ENCODE data around the gene DYTN.

DYTN gene

GRCh38 chr2:206615417-206616089 lies 102.6 kb downstream of the DYTN start:
- no peak for TF ChIP-seq CTCF (conservative IDR thresholded peaks at IDR 0.05; ENCODE audit: low read length)
- no peak for DNase-seq (ENCODE audit: low read depth)
- H3K4me3 ChIP-seq (ENCODE audit: low read length) = no peak overlapping the region

- no peak for TF ChIP-seq CTCF (conservative IDR thresholded peaks at IDR 0.05; ENCODE audit: low read length)
- no peak for DNase-seq (ENCODE audit: low read depth)
- H3K4me3 ChIP-seq (ENCODE audit: low read length) = no peak overlapping the region
These were observed 103.4 kb downstream of the DYTN start for GRCh38 chr2:206614811-206615210.

GRCh38 chr2:206611736-206612135 lies 106.5 kb downstream of the DYTN start:
- no peak for TF ChIP-seq CTCF (conservative IDR thresholded peaks at IDR 0.05; ENCODE audit: low read length)
- no peak overlapping the region for H3K4me3 ChIP-seq (ENCODE audit: low read length)
- DNase-seq (ENCODE audit: low read depth) = no peak

- TF ChIP-seq CTCF (conservative IDR thresholded peaks at IDR 0.05; ENCODE audit: low read length) = no peak
These were observed 107.0 kb downstream of the DYTN start for GRCh38 chr2:206611191-206611590.

GRCh38 chr2:206610451-206610850 lies 107.7 kb downstream of the DYTN start:
- DNase-seq (ENCODE audit: low read depth) = no peak
- H3K4me3 ChIP-seq (ENCODE audit: low read length) = no peak overlapping the region
- no peak for TF ChIP-seq CTCF (conservative IDR thresholded peaks at IDR 0.05; ENCODE audit: low read length)

More at GRCh38 chr2:206611191-206611590, 107.0 kb downstream of the DYTN start:
- no peak for DNase-seq (ENCODE audit: low read depth)
- no peak overlapping the region for H3K4me3 ChIP-seq (ENCODE audit: low read length)

GRCh38 chr2:206603243-206603642 lies 115.0 kb downstream of the DYTN start:
- H3K4me3 ChIP-seq (ENCODE audit: low read length) = no peak overlapping the region
- no peak for TF ChIP-seq CTCF (conservative IDR thresholded peaks at IDR 0.05; ENCODE audit: low read length)
- no peak for DNase-seq (ENCODE audit: low read depth)

All from AG10803 (cell line).